Activated CD8-positive, alpha-beta T cell treated with anti-CD3 and anti-CD28 coated beads for 36 hours (primary cell): ENCODE data around the gene NUAK2. TPM values are rescaled to one million over a fixed set of nuclear protein-coding genes. Genes with fewer than 3 reads are reported as not detected.

Source experiments
- ATAC-seq: fragments of 200-7000 bp; cut with Tn5 transposase; one replicate; pipeline ENCODE4 v1.10.0; 2021; ENCODE audit warnings: mild to moderate bottlenecking, moderate library complexity
- CTCF ChIA-PET: fragments of 350-600 bp; sonication (Branson Sonifier 250); formaldehyde crosslinking; loops from one replicate; lab custom pipeline; 2021; ENCODE audit warnings: antibody characterized with exemption; lab: Charles Lee
- POLR2A ChIA-PET: fragments of 350-600 bp; sonication (Branson Sonifier 250); formaldehyde crosslinking; loops from one replicate; lab custom pipeline; 2021; ENCODE audit warnings: antibody characterized with exemption; lab: Charles Lee
- DNase-seq: peaks from one replicate; pipeline ENCODE4 v3.0.0-alpha.2; 2020
- H3K27ac Mint-ChIP-seq: one replicate; pipeline ENCODE4 v1.8.0; 2021; ENCODE audit warnings: mild to moderate bottlenecking, mixed read lengths
- H3K27me3 Mint-ChIP-seq: one replicate; pipeline ENCODE4 v1.8.0; 2021; ENCODE audit warnings: mixed read lengths
- H3K36me3 Mint-ChIP-seq: one replicate; pipeline ENCODE4 v1.8.0; 2021; ENCODE audit warnings: low read depth, mixed read lengths
- H3K4me1 Mint-ChIP-seq: one replicate; pipeline ENCODE4 v1.8.0; 2021; ENCODE audit warnings: low read depth, mixed read lengths
- H3K4me3 Mint-ChIP-seq: one replicate; pipeline ENCODE4 v1.8.0; 2021; ENCODE audit warnings: mild to moderate bottlenecking, moderate library complexity, mixed read lengths
- H3K9me3 Mint-ChIP-seq: one replicate; pipeline ENCODE4 v1.8.0; 2021; ENCODE audit warnings: mixed read lengths
- intact Hi-C: fragments of 100-400 bp; cut with micrococcal nuclease; formaldehyde crosslinking; loops from one replicate; pipeline ENCODE4 v1.10.0; 2022
- total RNA-seq, 2 experiments: library from RNA; stranded (reverse); gene quantifications; one replicate each; pipeline ENCODE4 v1.2.3, GENCODE V29; 2021
- TF ChIP-seq, protein P1 (sequence below): fragments of 200-600 bp; IDR thresholded peaks from one replicate; pipeline ENCODE4 v1.8.0; 2022; ENCODE audit warnings: antibody characterized with exemption, mild to moderate bottlenecking

The NUAK2 gene
- total RNA-seq, 2 experiments from 2014 or later, result 1.9 TPM

DNA sequence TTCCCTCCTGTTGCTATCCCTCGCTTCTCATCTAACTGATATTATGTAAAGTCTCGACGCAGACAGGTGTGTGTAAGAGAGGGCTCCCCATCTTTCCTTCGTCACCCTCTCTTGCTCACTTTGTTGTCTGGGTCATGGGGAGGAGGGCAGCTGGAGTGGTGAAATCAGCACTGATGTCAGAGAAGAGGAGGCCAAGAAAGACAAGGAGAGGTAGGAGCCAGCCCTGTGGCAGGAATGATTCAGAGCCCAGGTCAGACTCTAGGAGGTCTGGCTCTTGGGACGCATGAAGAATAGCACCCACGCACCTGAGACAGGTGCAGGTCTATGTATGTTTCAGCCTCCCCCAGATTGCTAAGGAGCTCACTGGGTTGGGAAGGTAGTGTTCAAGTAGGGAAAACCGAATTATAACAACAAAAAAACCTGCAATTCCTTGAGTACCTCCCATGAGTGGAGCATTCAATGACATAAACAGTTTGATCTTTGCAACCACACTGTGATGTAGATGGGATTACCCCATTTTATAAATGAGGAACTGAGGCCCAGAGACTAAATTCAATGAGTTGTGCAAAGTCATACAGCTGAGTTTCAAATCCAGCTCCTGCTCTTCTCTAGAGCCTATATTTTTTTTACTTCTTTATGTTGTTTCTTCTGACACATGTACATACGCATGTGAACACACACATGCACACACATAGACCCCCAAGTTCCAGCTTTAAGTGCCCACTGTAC, 10.4 kb downstream of the NUAK2 start:
- Mint-ChIP-seq H3K4me1 (peaks cover 67% of the 10 kb centered on the region), H3K27ac (peak overlapping the region; percentile 46), H3K27me3 (no peaks in the 10 kb centered on the region), H3K36me3 (peaks cover 10% of the 10 kb centered on the region), H3K4me3 (no peak overlapping the region), H3K9me3 (no peaks in the 10 kb centered on the region)
- intact Hi-C loops, result no loop called here
- TF ChIP-seq, protein P1, sequence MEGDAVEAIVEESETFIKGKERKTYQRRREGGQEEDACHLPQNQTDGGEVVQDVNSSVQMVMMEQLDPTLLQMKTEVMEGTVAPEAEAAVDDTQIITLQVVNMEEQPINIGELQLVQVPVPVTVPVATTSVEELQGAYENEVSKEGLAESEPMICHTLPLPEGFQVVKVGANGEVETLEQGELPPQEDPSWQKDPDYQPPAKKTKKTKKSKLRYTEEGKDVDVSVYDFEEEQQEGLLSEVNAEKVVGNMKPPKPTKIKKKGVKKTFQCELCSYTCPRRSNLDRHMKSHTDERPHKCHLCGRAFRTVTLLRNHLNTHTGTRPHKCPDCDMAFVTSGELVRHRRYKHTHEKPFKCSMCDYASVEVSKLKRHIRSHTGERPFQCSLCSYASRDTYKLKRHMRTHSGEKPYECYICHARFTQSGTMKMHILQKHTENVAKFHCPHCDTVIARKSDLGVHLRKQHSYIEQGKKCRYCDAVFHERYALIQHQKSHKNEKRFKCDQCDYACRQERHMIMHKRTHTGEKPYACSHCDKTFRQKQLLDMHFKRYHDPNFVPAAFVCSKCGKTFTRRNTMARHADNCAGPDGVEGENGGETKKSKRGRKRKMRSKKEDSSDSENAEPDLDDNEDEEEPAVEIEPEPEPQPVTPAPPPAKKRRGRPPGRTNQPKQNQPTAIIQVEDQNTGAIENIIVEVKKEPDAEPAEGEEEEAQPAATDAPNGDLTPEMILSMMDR, result no peak
- ATAC-seq, result no peak
- POLR2A ChIA-PET, result interaction anchor here (0.8 to 1.5 kb wide), 2 partner anchors 8 to 10 kb away, joined by 3 read pairs; no protein-coding TSS in a partner anchor
- CTCF ChIA-PET, result interaction anchor here (0.9 to 29.5 kb wide), 6 partner anchors 8 to 64 kb away, joined by 3 to 1285 read pairs (median 4); no protein-coding TSS in a partner anchor
- no peak for DNase-seq

DNA sequence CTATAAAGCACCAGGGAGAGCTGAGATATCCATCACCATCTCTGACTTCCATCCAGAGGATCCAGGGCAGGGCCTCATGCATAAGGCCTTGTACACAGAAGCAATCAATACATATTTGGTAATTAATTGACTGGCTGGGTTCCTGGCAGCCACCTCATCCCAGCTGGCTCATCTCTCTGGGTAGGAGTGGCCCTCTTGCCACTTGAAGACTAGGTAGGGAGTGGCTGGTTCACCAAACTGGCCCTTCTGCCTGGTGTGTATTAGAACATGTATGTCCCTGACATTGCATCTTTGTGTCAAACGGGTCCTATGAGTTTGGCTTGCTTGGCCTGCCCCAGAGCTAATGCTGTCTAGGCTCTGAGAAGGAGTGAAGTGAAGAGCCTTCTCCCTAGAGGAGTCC, 11.8 kb downstream of the NUAK2 start:
- DNase-seq, result no peak
- Mint-ChIP-seq H3K4me3 (no peak overlapping the region), H3K27ac (peak overlapping the region; percentile 43), H3K4me1 (peaks cover 63% of the 10 kb centered on the region), H3K36me3 (peaks cover 14% of the 10 kb centered on the region), H3K9me3 (no peaks in the 10 kb centered on the region), H3K27me3 (no peaks in the 10 kb centered on the region)
- POLR2A ChIA-PET, result interaction anchor here (1.2 to 1.5 kb wide), 3 partner anchors 9 to 22 kb away, joined by 3 to 4 read pairs (median 3); no protein-coding TSS in a partner anchor
- TF ChIP-seq, protein P1, result no peak
- intact Hi-C loops, result no loop called here
- no peak for ATAC-seq
- CTCF ChIA-PET, result interaction anchor here (0.9 to 29.5 kb wide), 4 partner anchors 15 to 53 kb away, joined by 3 to 1285 read pairs (median 4); no protein-coding TSS in a partner anchor

DNA sequence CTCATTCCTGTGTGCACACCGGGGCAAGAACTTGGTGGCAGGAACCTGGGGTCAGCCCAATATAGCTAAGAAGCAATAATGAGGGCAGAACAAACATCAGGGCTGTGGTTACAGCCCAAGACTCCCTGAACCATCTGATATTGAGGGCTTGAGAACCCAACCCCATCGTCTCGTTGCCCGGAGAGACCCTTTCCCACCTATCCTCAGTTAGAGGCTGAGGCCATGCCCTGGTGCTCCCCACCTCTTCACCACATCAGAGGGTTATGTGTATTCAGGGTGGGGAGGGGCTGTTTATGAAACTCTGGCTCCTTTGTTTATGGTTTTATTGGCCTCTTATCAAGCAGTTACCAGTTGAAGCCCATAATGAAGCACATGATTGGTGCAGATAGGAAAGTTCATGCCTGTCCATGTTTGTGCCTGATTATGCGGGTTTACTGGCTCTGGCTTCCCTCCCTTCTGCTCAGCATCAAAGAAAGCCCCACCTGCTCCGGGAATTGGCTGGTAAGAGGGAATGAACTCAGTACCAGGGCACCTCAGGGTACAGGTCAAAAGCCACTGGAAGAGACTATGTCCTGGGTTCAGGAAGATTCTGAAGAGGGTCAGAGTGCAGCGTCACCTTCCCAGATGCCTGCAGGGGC, 14.5 kb downstream of the NUAK2 start:
- no peaks in the 10 kb centered on the region for H3K27me3 Mint-ChIP-seq
- no peak for DNase-seq
- TF ChIP-seq, protein P1, result no peak
- ATAC-seq, result no peak
- CTCF ChIA-PET, result interaction anchor here (1.0 kb wide), 3 partner anchors 18 to 33 kb away, joined by 3 to 4 read pairs (median 3); no protein-coding TSS in a partner anchor
- H3K27ac Mint-ChIP-seq, result no peak overlapping the region
- no peak overlapping the region for H3K4me3 Mint-ChIP-seq
- peaks cover 44% of the 10 kb centered on the region for H3K4me1 Mint-ChIP-seq
- POLR2A ChIA-PET, result interaction anchor here (0.9 kb wide), 1 partner anchor 13 kb away, joined by 3 read pairs; no protein-coding TSS in a partner anchor
- H3K9me3 Mint-ChIP-seq, result no peaks in the 10 kb centered on the region
- intact Hi-C loops, result no loop called here
- H3K36me3 Mint-ChIP-seq, result peaks cover 20% of the 10 kb centered on the region

DNA sequence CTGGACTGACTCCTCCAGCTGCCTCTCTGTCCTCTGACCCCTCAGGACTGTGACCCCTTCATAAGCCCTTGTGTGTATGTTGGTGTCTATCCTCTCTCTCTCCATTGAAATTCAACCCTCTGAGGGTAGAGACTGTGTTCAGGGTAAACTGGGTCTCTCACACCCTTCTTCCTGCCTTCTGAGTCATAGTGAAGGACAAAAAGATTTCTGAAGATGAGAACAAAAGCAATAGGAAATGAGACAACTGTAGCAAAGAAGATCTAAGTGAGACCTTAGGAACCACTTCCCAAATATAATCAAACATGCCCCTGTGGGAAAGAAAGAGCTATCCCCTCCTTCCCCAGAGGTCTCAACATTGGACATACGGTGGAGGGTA, 16.9 kb downstream of the NUAK2 start:
- peaks cover 15% of the 10 kb centered on the region for H3K36me3 Mint-ChIP-seq
- intact Hi-C loops, result no loop called here
- TF ChIP-seq, protein P1, result no peak
- peaks cover 32% of the 10 kb centered on the region for H3K4me1 Mint-ChIP-seq
- no peaks in the 10 kb centered on the region for H3K27me3 Mint-ChIP-seq
- POLR2A ChIA-PET, result interaction anchor here (0.6 to 1.6 kb wide), 4 partner anchors 10 to 31 kb away, joined by 3 to 7 read pairs (median 3); no protein-coding TSS in a partner anchor
- H3K9me3 Mint-ChIP-seq, result no peaks in the 10 kb centered on the region
- peak; percentile 66 for ATAC-seq
- no peak overlapping the region for H3K4me3 Mint-ChIP-seq
- no peak for DNase-seq
- H3K27ac Mint-ChIP-seq, result peak overlapping the region; percentile 53
- CTCF ChIA-PET, result interaction anchor here (0.9 to 3.6 kb wide), 4 partner anchors 14 to 31 kb away, joined by 3 to 19 read pairs (median 6); no protein-coding TSS in a partner anchor
